SK-N-SH treated with all-trans-retinoic acid at 6 μM for 48 hours (cell line): ENCODE data around the gene SLC12A9.

Experiments
- ATAC-seq: fragments of 200-7000 bp; cut with Tn5 transposase; 3 replicates; pipeline ENCODE4 v1.9.1; 2020; ENCODE audit warnings: mild to moderate bottlenecking, moderate library complexity
- ARNTL ChIP-seq: fragments of 450-650 bp; formaldehyde crosslinking; IDR thresholded peaks from 2 replicates; pipeline ENCODE4 v1.5.0; 2020; ENCODE audit warnings: low read depth, mild to moderate bottlenecking, moderate library complexity, borderline replicate concordance
- BACH2 ChIP-seq: fragments of 250-450 bp; sonication (Bioruptor Pico); IDR thresholded peaks from 2 replicates; pipeline ENCODE4 v1.9.0; 2021; ENCODE audit warnings: mild to moderate bottlenecking, borderline replicate concordance
- CREB5 ChIP-seq: fragments of 250-450 bp; sonication (Bioruptor Pico); IDR thresholded peaks from 2 replicates; pipeline ENCODE4 v1.5.1; 2020; ENCODE audit warnings: low read depth, mild to moderate bottlenecking, moderate library complexity
- CSDC2 ChIP-seq: fragments of 250-450 bp; sonication (Bioruptor Pico); IDR thresholded peaks from 2 replicates; pipeline ENCODE4 v1.5.0; 2020; ENCODE audit warnings: mild to moderate bottlenecking, moderate library complexity
- CSRNP3 ChIP-seq: fragments of 250-450 bp; sonication (Bioruptor Pico); IDR thresholded peaks from 2 replicates; pipeline ENCODE4 v1.5.1; 2021; ENCODE audit warnings: mild to moderate bottlenecking, moderate library complexity
- ESRRG ChIP-seq: fragments of 250-450 bp; sonication (Bioruptor Pico); IDR thresholded peaks from 2 replicates; pipeline ENCODE4 v1.6.1; 2021; ENCODE audit warnings: mild to moderate bottlenecking
- PATZ1 ChIP-seq: fragments of 250-450 bp; sonication (Bioruptor Pico); IDR thresholded peaks from 2 replicates; pipeline ENCODE4 v1.8.0; 2020; ENCODE audit warnings: mild to moderate bottlenecking, moderate library complexity, borderline replicate concordance
- POU6F1 ChIP-seq: fragments of 250-450 bp; sonication (Bioruptor Pico); IDR thresholded peaks from 2 replicates; pipeline ENCODE4 v1.8.0; 2021; ENCODE audit warnings: low read depth, mild to moderate bottlenecking, moderate library complexity, borderline replicate concordance
- PPARA ChIP-seq: fragments of 250-450 bp; sonication (Bioruptor Pico); IDR thresholded peaks from 2 replicates; pipeline ENCODE4 v1.5.0; 2020; ENCODE audit warnings: mild to moderate bottlenecking, borderline replicate concordance
- SNAI2 ChIP-seq: fragments of 250-450 bp; sonication (Bioruptor Pico); IDR thresholded peaks from 2 replicates; pipeline ENCODE4 v1.5.0; 2020; ENCODE audit warnings: mild to moderate bottlenecking, moderate library complexity
- TCF4 ChIP-seq: fragments of 250-450 bp; sonication (Bioruptor Pico); IDR thresholded peaks from 2 replicates; pipeline ENCODE4 v1.8.0; 2021; ENCODE audit warnings: mild to moderate bottlenecking, moderate library complexity, borderline replicate concordance
- TSHZ2 ChIP-seq: fragments of 250-450 bp; sonication (Bioruptor Pico); IDR thresholded peaks from 2 replicates; pipeline ENCODE4 v1.5.0; 2020; ENCODE audit warnings: mild to moderate bottlenecking, moderate library complexity
- ZC3H10 ChIP-seq: fragments of 250-450 bp; sonication (Bioruptor Pico); IDR thresholded peaks from 2 replicates; pipeline ENCODE4 v1.5.1; 2021; ENCODE audit warnings: mild to moderate bottlenecking, moderate library complexity
- ZFP3 ChIP-seq: fragments of 250-450 bp; sonication (Bioruptor Pico); IDR thresholded peaks from 2 replicates; pipeline ENCODE4 v1.5.0; 2020; ENCODE audit warnings: mild to moderate bottlenecking, moderate library complexity
- ZFP30 ChIP-seq: fragments of 450-650 bp; formaldehyde crosslinking; IDR thresholded peaks from 2 replicates; pipeline ENCODE4 v1.5.0; 2022; ENCODE audit warnings: mild to moderate bottlenecking, moderate library complexity
- ZNF565 ChIP-seq: fragments of 450-650 bp; formaldehyde crosslinking; conservative IDR thresholded peaks from 2 replicates; pipeline ENCODE4 v1.5.0; 2020; ENCODE audit warnings: low read depth, mild to moderate bottlenecking, moderate library complexity
- ZNF70 ChIP-seq: fragments of 450-650 bp; formaldehyde crosslinking; IDR thresholded peaks from 2 replicates; pipeline ENCODE4 v1.5.0; 2020; ENCODE audit warnings: mild to moderate bottlenecking, moderate library complexity

SLC12A9 gene

GRCh38 chr7:100852048-100852872 lies at the start of gene SLC12A9:
Gene SLC12A9 (plus strand): TSS chr7:100852713. CDS start chr7:100854198, 1,485 bp downstream.
- TF ChIP-seq ZFP3 (0 out of 2 replicates have a peak, but pooled peaks have one; percentile 35), ZNF565 (CRISPR knock-in tag) (no peak)
- peak; percentile 100 for ATAC-seq

- ATAC-seq = no peak
- no peak for TF ChIP-seq ARNTL (CRISPR knock-in tag)
- TF ChIP-seq ZNF565 (CRISPR knock-in tag) = no peak
- TF ChIP-seq PPARA (CRISPR knock-in tag) = no peak
- no peak for TF ChIP-seq ZNF70 (CRISPR knock-in tag)
- no peak for TF ChIP-seq TSHZ2 (CRISPR knock-in tag)
- no peak for TF ChIP-seq POU6F1 (CRISPR knock-in tag)
These were observed 49.6 kb upstream of the SLC12A9 start for GRCh38 chr7:100802951-100803350.

GRCh38 chr7:100803398-100804161 lies 48.9 kb upstream of the SLC12A9 start:
- TF ChIP-seq ZFP30 (no peak), CSRNP3 (CRISPR knock-in tag) (no peak), PATZ1 (CRISPR knock-in tag) (no peak), ZC3H10 (CRISPR knock-in tag) (no peak), CSDC2 (CRISPR knock-in tag) (no peak), CREB5 (CRISPR knock-in tag) (no peak), TCF4 (CRISPR knock-in tag) (no peak), SNAI2 (CRISPR knock-in tag) (no peak), ESRRG (CRISPR knock-in tag) (no peak), POU6F1 (CRISPR knock-in tag) (no peak), TSHZ2 (CRISPR knock-in tag) (no peak), BACH2 (no peak)
- ATAC-seq = peak; percentile 90
